Astrocyte (in vitro differentiated cells and primary cell): Measurements from ENCODE around the gene CHST6. TPM values are rescaled to one million over a fixed set of nuclear protein-coding genes. Genes with fewer than 3 reads are reported as not detected.

Source experiments
- DNase-seq: peaks from one replicate; pipeline ENCODE4 v3.0.0-alpha.2; 2010; ENCODE audit warnings: low read depth
- FAIRE-seq: peaks from 2 replicates; lab custom pipeline; 2011; peaks lifted over from hg19 to GRCh38; lab: Jason Lieb, UNC
- H2AFZ ChIP-seq: 2 replicates; pipeline ENCODE4 v1.6.0; 2012; ENCODE audit warnings: low read depth, low read length, inconsistent platforms
- H3K27ac ChIP-seq: 2 replicates; pipeline ENCODE4 v1.5.1; 2011; ENCODE audit warnings: low read depth, low read length, inconsistent platforms
- H3K27me3 ChIP-seq: 2 replicates; pipeline ENCODE4 v1.6.0; 2011; ENCODE audit warnings: low read length, inconsistent platforms; ENCODE audit not compliant: insufficient read depth
- H3K36me3 ChIP-seq: 2 replicates; pipeline ENCODE4 v1.5.1; 2011; ENCODE audit warnings: low read length, inconsistent platforms; ENCODE audit not compliant: insufficient read depth
- H3K4me1 ChIP-seq: 2 replicates; pipeline ENCODE4 v1.5.1; 2011; ENCODE audit warnings: low read length, inconsistent platforms; ENCODE audit not compliant: insufficient read depth
- H3K4me2 ChIP-seq: 2 replicates; pipeline ENCODE4 v1.6.0; 2012; ENCODE audit warnings: low read length, inconsistent platforms
- H3K4me3 ChIP-seq: 2 replicates; pipeline ENCODE4 v1.5.1; 2011; ENCODE audit warnings: low read depth, mild to moderate bottlenecking, low read length, inconsistent platforms; ENCODE audit not compliant: insufficient read depth
- H3K79me2 ChIP-seq: 2 replicates; pipeline ENCODE4 v1.6.0; 2012; ENCODE audit warnings: mild to moderate bottlenecking, low read length, inconsistent platforms; ENCODE audit not compliant: insufficient read depth
- H3K9ac ChIP-seq: 2 replicates; pipeline ENCODE4 v1.6.0; 2012; ENCODE audit warnings: mild to moderate bottlenecking, low read length, inconsistent platforms
- H3K9me3 ChIP-seq: 2 replicates; pipeline ENCODE4 v1.5.1; 2012; ENCODE audit warnings: low read depth, mild to moderate bottlenecking, low read length, inconsistent platforms; ENCODE audit not compliant: insufficient read depth
- H4K20me1 ChIP-seq: 2 replicates; pipeline ENCODE4 v1.6.0; 2012; ENCODE audit warnings: low read length, inconsistent platforms; ENCODE audit not compliant: insufficient read depth
- H3K27ac Mint-ChIP-seq: one replicate; pipeline ENCODE4 v1.8.0; 2021; ENCODE audit warnings: mild to moderate bottlenecking, mixed read lengths; ENCODE audit not compliant: unreplicated experiment
- H3K27me3 Mint-ChIP-seq: one replicate; pipeline ENCODE4 v1.8.0; 2021; ENCODE audit warnings: low read depth, mixed read lengths; ENCODE audit not compliant: unreplicated experiment
- H3K36me3 Mint-ChIP-seq: one replicate; pipeline ENCODE4 v1.8.0; 2021; ENCODE audit warnings: low read depth, mixed read lengths; ENCODE audit not compliant: unreplicated experiment
- H3K4me1 Mint-ChIP-seq: one replicate; pipeline ENCODE4 v1.8.0; 2021; ENCODE audit warnings: low read depth, mixed read lengths; ENCODE audit not compliant: unreplicated experiment
- H3K4me3 Mint-ChIP-seq: one replicate; pipeline ENCODE4 v1.8.0; 2021; ENCODE audit warnings: mild to moderate bottlenecking, moderate library complexity, mixed read lengths; ENCODE audit not compliant: unreplicated experiment
- H3K9me3 Mint-ChIP-seq: one replicate; pipeline ENCODE4 v1.8.0; 2021; ENCODE audit warnings: mild to moderate bottlenecking, mixed read lengths; ENCODE audit not compliant: unreplicated experiment
- CTCF ChIP-seq: IDR thresholded peaks from 2 replicates; pipeline ENCODE4 v1.5.1; 2011; ENCODE audit warnings: low read depth, mild to moderate bottlenecking, inconsistent platforms, low read length, moderate library complexity; ENCODE audit not compliant: insufficient read depth
- EZH2 ChIP-seq: IDR thresholded peaks from 2 replicates; pipeline ENCODE4 v1.6.1; 2012; ENCODE audit warnings: mild to moderate bottlenecking, low read length, inconsistent platforms; ENCODE audit not compliant: insufficient read depth
- total RNA-seq: library from RNA; stranded (reverse); gene quantifications from 2 replicates; pipeline ENCODE4 v1.2.1, GENCODE V29; 2021

Gene CHST6
- total RNA-seq, 1 donor from 2014 or later, result 2.5 TPM

GRCh38 chr16:75476817-75477216 is 18.4 kb downstream of the CHST6 start:
- Mint-ChIP-seq H3K27ac (no peak overlapping the region), H3K36me3 (peaks cover 7% of the 10 kb centered on the region), H3K9me3 (peaks cover 4% of the 10 kb centered on the region), H3K4me1 (no peaks in the 10 kb centered on the region), H3K27me3 (peaks cover 3% of the 10 kb centered on the region), H3K4me3 (no peak overlapping the region)
- TF ChIP-seq CTCF (no peak), EZH2 (no peak)
- Histone ChIP-seq H3K4me3 (no peak overlapping the region), H3K4me2 (no peak overlapping the region), H3K36me3 (no peaks in the 10 kb centered on the region), H3K9ac (no peak overlapping the region), H2AFZ (no peak overlapping the region), H3K9me3 (no peaks in the 10 kb centered on the region), H4K20me1 (no peaks in the 10 kb centered on the region), H3K27ac (no peak overlapping the region), H3K4me1 (no peaks in the 10 kb centered on the region), H3K27me3 (no peaks in the 10 kb centered on the region), H3K79me2 (no peaks in the 10 kb centered on the region)
- no peak for FAIRE-seq
- no peak for DNase-seq

DNA sequence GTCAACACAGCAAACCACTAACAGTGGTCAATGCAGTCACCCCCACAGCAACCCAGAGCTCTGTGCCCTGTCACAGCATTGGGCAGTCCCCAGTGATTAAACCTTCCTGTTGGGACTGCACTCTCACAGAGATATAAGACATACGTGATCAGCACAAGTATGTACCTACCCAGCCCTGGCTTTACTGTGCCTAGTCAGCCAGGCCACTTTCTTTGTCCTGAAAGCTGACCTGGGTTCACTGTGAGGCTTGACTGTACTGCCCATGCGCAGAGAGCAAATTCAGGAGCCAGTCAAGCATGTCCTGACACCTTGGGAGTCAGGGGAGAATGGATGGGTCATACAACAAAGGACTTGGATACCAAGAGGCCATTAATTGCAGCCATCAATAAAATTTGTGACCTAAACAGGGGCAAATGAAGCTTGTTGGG is 19.8 kb downstream of the CHST6 start:
- FAIRE-seq (no peak), DNase-seq (no peak)
- Histone ChIP-seq H3K4me1 (no peaks in the 10 kb centered on the region), H4K20me1 (no peaks in the 10 kb centered on the region), H2AFZ (no peak overlapping the region), H3K79me2 (no peaks in the 10 kb centered on the region), H3K4me2 (no peak overlapping the region), H3K9me3 (no peaks in the 10 kb centered on the region), H3K9ac (no peak overlapping the region), H3K4me3 (no peak overlapping the region), H3K27me3 (no peaks in the 10 kb centered on the region), H3K27ac (no peak overlapping the region), H3K36me3 (no peaks in the 10 kb centered on the region)
- H3K27ac Mint-ChIP-seq, result no peak overlapping the region
- TF ChIP-seq EZH2 (no peak), CTCF (no peak)
- H3K4me3 Mint-ChIP-seq, result no peak overlapping the region
- H3K4me1 Mint-ChIP-seq, result no peaks in the 10 kb centered on the region
- H3K9me3 Mint-ChIP-seq, result peaks cover 4% of the 10 kb centered on the region
- peaks cover 2% of the 10 kb centered on the region for H3K36me3 Mint-ChIP-seq
- no peaks in the 10 kb centered on the region for H3K27me3 Mint-ChIP-seq

GRCh38 chr16:75472908-75473877 is 22.0 kb downstream of the CHST6 start:
- Histone ChIP-seq H3K4me2 (no peak overlapping the region), H3K9me3 (no peaks in the 10 kb centered on the region), H3K79me2 (no peaks in the 10 kb centered on the region), H3K27ac (no peak overlapping the region), H4K20me1 (no peaks in the 10 kb centered on the region), H3K27me3 (no peaks in the 10 kb centered on the region), H3K4me3 (no peak overlapping the region), H3K36me3 (no peaks in the 10 kb centered on the region), H3K9ac (no peak overlapping the region), H3K4me1 (no peaks in the 10 kb centered on the region), H2AFZ (no peak overlapping the region)
- Mint-ChIP-seq H3K9me3 (peaks cover 4% of the 10 kb centered on the region), H3K27me3 (no peaks in the 10 kb centered on the region), H3K27ac (no peak overlapping the region), H3K36me3 (no peaks in the 10 kb centered on the region), H3K4me1 (no peaks in the 10 kb centered on the region), H3K4me3 (no peak overlapping the region)
- TF ChIP-seq EZH2 (no peak), CTCF (no peak)
- no peak for FAIRE-seq
- DNase-seq, result no peak
